Stimulated activated CD4-positive, alpha-beta T cell treated with anti-CD3 and anti-CD28 coated beads, Interleukin-4, amount 100 ng/mL, for 48 hours (primary cell): ENCODE data around the gene RAVER2.

Experiments used
- DNase-seq, 2 donors: peaks; one replicate each; pipeline ENCODE4 v3.0.0-alpha.2; 2020; ENCODE audit warnings: low read depth in 2 of 2

Gene RAVER2

GRCh38 chr1:64846573-64847430, 101.9 kb downstream of the RAVER2 start:
- no peak for DNase-seq

DNA sequence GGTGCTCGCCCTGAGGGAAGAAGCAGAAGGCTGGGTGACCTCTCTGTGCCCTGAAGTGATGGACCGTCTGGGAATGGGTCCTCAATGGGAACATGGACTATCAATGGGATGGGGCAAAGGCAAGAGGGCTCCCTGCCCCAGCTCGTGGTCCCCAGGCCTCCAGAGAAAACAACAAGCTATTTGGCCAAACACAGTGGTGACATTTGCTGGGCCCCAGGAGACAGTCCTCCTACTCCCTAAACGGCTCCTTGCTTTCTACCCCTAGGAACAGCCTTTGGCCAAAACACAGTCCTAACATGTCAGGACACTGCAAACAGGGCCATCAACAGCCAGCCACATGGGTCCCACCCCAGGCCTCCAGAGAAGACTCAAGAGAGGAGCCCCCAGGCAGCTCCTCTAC, 102.8 kb downstream of the RAVER2 start:
- no peak for DNase-seq

DNA sequence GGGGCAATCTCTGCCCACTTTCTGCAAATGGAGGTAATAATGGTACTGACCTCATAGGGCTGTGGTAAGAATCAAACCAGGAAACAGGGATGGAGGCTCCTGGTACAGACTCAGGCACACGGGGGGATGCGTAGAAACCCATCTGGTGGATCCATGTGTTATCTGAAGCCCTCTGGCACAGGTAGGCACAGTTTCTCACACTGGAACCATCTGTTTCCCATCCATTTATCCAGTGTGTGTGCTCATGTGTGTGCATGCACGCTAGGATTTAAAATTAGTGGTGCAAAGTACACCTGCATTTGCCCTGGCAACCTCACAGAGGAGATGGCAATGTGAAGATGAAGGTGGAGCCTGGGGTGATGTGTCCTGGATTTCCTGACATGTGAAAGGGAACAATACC, 103.3 kb downstream of the RAVER2 start:
- DNase-seq: no peak

- no peak for DNase-seq
Observed at GRCh38 chr1:64848803-64849202, 103.9 kb downstream of the RAVER2 start.

DNA sequence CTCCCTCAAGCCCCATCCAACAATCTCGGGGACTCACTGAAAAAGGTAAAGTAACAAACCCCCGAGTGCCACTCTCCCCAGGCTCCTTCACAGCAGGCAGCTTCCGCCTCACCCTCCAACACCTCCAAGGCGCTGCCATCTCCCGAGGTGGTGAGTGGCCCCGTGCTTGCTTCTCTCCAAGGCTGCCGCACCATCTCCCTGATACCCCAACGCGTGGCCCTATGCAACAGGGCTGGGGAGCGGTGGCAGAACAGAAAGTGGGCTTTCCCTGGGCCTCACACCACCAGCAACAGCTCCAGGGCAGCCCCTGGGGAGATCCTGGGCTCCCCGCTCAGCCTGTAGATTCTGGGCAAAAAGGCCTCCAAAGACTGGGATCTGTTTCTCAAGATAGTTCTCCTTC, 105.1 kb downstream of the RAVER2 start:
- DNase-seq: no peak

- DNase-seq: no peak
Observed at GRCh38 chr1:64850846-64851245, 106.0 kb downstream of the RAVER2 start.

DNA sequence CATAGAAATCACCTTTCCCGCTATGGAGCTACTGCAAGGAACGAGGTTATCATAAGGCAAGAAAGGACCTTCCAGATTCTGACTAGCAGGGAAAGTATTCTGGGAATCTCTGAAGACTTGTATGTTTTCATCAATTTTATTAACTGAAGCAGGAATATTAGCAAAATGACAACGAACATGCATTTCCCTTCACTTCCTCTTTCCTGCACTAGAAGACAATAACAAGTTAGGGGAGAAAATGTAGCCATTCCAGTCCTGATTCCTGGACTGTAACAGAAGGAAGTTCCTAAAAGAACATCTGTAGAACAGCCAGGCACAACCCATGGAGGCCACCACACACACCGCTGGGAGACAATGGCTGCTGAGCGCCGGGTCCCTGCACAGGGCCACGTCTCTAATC, 106.8 kb downstream of the RAVER2 start:
- no peak for DNase-seq

GRCh38 chr1:64854674-64855073, 109.8 kb downstream of the RAVER2 start:
- DNase-seq: no peak

GRCh38 chr1:64855557-64855956, 110.7 kb downstream of the RAVER2 start:
- no peak for DNase-seq

GRCh38 chr1:64856553-64856952, 111.7 kb downstream of the RAVER2 start:
- no peak for DNase-seq

- DNase-seq: no peak
Observed at GRCh38 chr1:64857347-64857746, 112.5 kb downstream of the RAVER2 start.

DNA sequence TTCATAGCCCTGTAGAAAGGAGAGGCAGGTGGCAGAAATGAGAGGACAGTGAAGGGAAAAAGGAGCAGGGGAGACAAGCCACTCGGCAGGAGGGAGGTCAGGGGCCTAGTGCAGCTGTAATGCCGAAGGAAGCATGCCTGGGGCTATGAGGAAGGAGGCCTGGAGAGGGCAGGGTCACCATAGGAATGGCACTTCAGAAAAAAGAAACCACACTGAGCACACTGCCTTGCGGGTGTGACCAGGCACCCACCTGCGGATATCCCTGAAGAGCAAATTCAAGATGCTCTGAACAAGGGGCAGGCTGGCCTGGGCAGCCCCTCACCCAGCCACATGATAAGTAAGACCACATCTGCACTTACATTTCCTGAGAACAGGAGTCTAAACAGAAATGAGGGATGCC, 116.7 kb downstream of the RAVER2 start:
- DNase-seq: no peak

DNA sequence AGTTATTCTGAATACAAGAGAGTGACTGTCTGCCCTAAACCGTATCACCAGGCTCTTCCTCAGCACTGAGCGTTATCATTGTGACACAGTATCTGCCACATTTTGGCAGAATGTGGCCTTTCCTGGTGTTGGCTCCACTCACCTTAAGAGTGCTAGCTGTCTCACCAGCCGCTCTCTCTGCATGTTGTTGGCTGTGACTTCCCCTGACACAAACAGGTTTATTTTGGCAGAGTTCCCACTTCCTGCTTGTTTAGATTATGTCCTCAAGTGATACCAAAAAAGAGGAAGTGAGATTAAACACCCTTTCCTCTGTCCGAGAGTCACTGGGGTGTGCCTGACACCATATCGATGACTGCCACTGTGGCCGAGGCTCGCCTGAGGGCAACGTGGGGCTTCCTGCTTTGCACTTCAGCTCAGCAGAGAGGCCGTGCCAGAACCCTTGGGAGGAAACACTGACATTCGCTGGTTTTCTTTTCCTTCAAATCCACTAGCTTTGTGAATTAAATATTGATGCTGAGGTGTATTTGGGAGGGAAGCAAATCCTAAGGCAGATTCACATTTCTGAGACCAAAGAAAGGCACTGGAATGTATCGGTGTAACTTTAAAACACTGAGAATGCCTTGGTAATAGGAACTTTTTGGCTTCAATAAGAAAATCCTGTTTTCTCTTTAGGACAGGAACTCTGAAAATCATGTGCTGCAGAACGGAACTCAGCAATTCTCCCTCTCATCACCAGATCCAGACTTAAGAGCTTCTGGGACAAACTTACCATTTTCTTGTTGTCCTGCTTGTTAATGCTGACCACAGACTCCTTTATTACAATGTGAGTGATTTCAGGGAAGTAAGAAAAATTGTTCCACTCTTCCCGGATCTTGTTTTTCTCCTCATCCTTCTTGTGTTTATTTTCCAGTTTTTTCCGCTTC, 119.4 kb downstream of the RAVER2 start:
- no peak for DNase-seq

GRCh38 chr1:64865105-64865757, 120.4 kb downstream of the RAVER2 start:
- DNase-seq: no peak

DNA sequence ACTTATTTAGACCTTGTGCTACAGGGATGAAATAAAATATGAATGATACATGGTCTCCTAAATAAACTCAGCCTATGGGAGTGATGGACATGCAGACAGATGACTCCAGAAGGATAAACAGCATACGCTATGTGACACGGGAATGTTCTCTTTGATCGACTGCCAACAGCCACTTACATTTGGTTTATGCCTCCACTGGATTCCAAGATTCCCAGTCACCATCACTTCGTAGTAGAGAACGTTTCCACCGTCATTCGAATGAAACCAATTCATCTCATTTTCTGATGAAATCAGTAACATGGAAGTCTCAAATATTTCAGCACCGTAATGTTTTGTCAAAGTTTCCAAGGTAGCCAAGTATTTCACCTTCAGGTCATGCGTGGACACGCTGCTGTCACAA, 121.8 kb downstream of the RAVER2 start:
- no peak for DNase-seq

GRCh38 chr1:64867266-64867665, 122.4 kb downstream of the RAVER2 start:
- no peak for DNase-seq

DNA sequence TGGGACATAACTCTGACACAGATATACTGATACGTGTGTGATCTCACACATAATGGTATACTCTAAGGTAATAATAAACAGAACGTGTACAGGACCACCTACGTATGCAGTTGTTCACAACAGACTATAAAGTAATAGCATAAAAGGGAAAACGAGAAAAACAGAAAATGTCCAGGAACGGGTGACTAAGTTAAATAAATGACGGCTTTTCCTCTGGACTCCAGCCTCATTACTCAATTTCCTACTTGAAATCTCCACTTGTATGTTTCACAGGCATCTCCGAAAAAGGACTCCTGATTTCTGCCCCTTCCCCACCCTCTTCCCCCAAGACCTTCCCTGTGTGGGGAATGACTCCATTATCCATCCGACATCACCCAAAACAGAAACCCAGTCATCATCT, 126.4 kb downstream of the RAVER2 start:
- no peak for DNase-seq

DNA sequence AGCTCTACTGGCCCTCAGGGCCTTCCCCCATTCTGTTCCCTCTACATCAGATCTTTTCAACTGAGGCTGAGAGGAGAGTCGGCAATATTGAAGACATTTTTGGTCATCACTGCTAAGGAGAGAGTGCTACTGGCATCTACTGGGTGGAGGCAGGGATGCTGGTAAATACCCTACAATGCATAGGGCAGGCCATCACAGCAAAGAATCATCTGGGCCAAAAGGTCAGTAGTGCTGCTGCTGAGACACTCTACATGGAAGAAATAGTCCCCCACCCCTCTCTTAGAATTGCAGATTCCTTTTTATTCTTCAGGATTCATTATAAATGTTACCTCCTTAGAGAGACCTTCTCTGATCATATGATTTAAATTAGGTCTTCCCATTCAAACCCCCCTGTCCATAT, 127.2 kb downstream of the RAVER2 start:
- no peak for DNase-seq

DNA sequence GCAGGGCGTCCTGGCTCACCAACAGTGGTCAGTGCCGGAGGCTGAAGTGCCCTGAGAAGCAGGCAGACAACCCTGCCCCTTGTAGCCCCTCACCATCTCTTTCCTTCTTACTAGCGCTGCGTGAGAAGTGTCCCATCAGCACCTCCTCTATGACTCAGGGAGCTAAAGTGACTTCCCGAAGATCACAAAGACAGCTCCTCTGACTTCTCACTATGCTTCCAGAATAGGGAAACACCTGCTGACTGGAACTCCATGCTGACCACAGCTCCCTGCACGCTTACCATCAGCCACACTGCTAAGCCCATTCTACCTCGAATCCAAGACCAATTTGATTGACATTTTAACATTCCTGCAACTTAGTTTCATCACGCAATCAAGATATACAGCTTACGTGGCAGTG, 128.7 kb downstream of the RAVER2 start:
- no peak for DNase-seq

GRCh38 chr1:64874666-64875065, 129.8 kb downstream of the RAVER2 start:
- no peak for DNase-seq

DNA sequence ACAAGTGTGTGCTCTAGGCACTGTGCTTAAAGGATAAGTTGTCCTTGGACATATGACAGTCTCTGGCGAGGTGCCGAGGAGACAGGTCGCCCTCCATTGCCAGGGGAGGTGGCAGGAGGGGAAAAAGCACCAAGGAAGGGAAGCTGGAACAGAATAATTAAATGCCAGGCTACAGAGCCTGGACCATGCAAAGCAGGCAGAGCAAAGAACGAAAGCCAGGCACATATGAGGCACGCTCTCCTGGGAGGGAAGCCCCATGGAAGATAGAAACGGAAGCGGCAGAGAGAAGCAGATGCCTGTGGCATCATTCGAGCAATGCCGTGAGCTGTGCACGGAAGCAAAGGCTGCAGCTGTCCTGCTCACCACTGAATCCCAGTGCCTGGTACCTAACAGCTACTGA, 130.2 kb downstream of the RAVER2 start:
- DNase-seq: no peak

DNA sequence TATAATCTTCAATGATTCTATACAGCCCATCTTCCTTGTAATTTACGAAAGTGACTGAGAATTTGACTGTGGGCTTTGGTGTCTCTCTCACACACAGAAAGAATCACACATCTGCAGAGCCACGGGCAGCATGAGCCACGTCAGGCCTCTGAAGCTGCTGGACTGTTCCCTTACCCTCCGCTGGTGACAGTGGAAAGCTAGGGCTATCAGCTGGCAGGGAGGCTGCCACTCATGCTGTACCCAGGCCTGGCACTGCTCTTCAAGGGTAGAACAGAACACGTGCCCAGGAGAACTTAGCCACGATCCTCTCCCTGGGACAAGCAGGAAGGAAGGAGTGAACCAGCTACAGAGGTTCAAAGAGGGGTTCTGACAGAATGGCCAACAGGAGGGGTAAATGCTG, 130.7 kb downstream of the RAVER2 start:
- no peak for DNase-seq
